Neuronal stem cell (in vitro differentiated cells): ENCODE data around the gene FAM200B.
A peak's percentile ranks its signal among the peaks of the same experiment; 100 is the strongest.

Experiments
- DNase-seq: peaks from one replicate; pipeline ENCODE4 v3.0.0-alpha.2; 2013; ENCODE audit warnings: low spot score
- H2AFZ ChIP-seq: one replicate; pipeline ENCODE4 v1.6.1; 2013; ENCODE audit warnings: mild to moderate bottlenecking, low read length, inconsistent platforms
- H2AK5ac ChIP-seq: 2 replicates; pipeline ENCODE4 v1.6.1; 2013; ENCODE audit warnings: low read depth, mild to moderate bottlenecking, inconsistent platforms, low read length, moderate library complexity, mixed read lengths
- H2BK120ac ChIP-seq: 2 replicates; pipeline ENCODE4 v1.6.1; 2013; ENCODE audit warnings: low read depth, mild to moderate bottlenecking, inconsistent platforms, low read length, moderate library complexity, mixed read lengths
- H2BK12ac ChIP-seq: one replicate; pipeline ENCODE4 v1.6.1; 2013; ENCODE audit warnings: low read length, inconsistent platforms
- H2BK15ac ChIP-seq: 2 replicates; pipeline ENCODE4 v1.6.1; 2013; ENCODE audit warnings: mild to moderate bottlenecking, low read length, inconsistent platforms, mixed read lengths
- H2BK5ac ChIP-seq: one replicate; pipeline ENCODE4 v1.6.1; 2013; ENCODE audit warnings: inconsistent platforms, mild to moderate bottlenecking, low read length, moderate library complexity
- H3K14ac ChIP-seq: one replicate; pipeline ENCODE4 v1.6.1; 2013; ENCODE audit warnings: low read length, inconsistent platforms
- H3K18ac ChIP-seq: 2 replicates; pipeline ENCODE4 v1.6.1; 2013; ENCODE audit warnings: low read length, inconsistent platforms
- H3K23ac ChIP-seq: 2 replicates; pipeline ENCODE4 v1.6.1; 2013; ENCODE audit warnings: low read depth, mild to moderate bottlenecking, mixed read lengths, low read length, inconsistent platforms; ENCODE audit not compliant: poor library complexity
- H3K27ac ChIP-seq: replicated peaks from 3 replicates; pipeline ENCODE4 v1.5.1; 2013; ENCODE audit warnings: low read length, inconsistent platforms
- H3K27me3 ChIP-seq, 3 experiments: 2 replicates each; pipeline ENCODE4 v1.6.1; 2013; ENCODE audit warnings: low read length in 3 of 3, mild to moderate bottlenecking in 2 of 3, inconsistent platforms in 1 of 3, low read depth in 1 of 3, mixed read lengths in 1 of 3, moderate library complexity in 1 of 3; ENCODE audit not compliant: control insufficient read depth in 3 of 3, insufficient read depth in 3 of 3
- H3K36me3 ChIP-seq, 2 donors: replicated peaks in 1 of 2; 2 replicates each; pipeline ENCODE4 v1.6.1; 2013; ENCODE audit warnings: low read length in 2 of 2; ENCODE audit not compliant: control insufficient read depth in 2 of 2, insufficient read depth in 2 of 2
- H3K4ac ChIP-seq: 2 replicates; pipeline ENCODE4 v1.6.1; 2013; ENCODE audit warnings: inconsistent platforms, mild to moderate bottlenecking, low read length, moderate library complexity
- H3K4me1 ChIP-seq, 2 donors: 1 replicate in 1 of 2; 2 replicates in 1 of 2; pipeline ENCODE4 v1.6.1; 2013; ENCODE audit warnings: low read length in 2 of 2, low read depth in 1 of 2; ENCODE audit not compliant: control insufficient read depth in 2 of 2, insufficient read depth in 1 of 2
- H3K4me2 ChIP-seq: one replicate; pipeline ENCODE4 v1.6.1; 2013; ENCODE audit warnings: mild to moderate bottlenecking, low read length, inconsistent platforms; ENCODE audit not compliant: insufficient read depth, poor library complexity, severe bottlenecking
- H3K4me3 ChIP-seq, 2 donors: 2 replicates each; pipeline ENCODE4 v1.5.1; 2013; ENCODE audit warnings: low read length in 2 of 2, mild to moderate bottlenecking in 2 of 2, inconsistent platforms in 1 of 2, moderate library complexity in 1 of 2
- H3K79me1 ChIP-seq: one replicate; pipeline ENCODE4 v1.6.1; 2013; ENCODE audit warnings: low read depth, mild to moderate bottlenecking, inconsistent platforms, low read length, moderate library complexity
- H3K9ac ChIP-seq: one replicate; pipeline ENCODE4 v1.6.1; 2013; ENCODE audit warnings: mild to moderate bottlenecking, low read depth, low read length, inconsistent platforms; ENCODE audit not compliant: poor library complexity
- H3K9me3 ChIP-seq, 2 donors: replicated peaks in 1 of 2; 2 replicates each; pipeline versions ENCODE3 to v1.6.1; 2013; ENCODE audit warnings: low read length in 2 of 2, mild to moderate bottlenecking in 2 of 2, inconsistent platforms in 1 of 2, low read depth in 1 of 2, mixed read lengths in 1 of 2, moderate library complexity in 1 of 2; ENCODE audit not compliant: control insufficient read depth in 2 of 2, insufficient read depth in 1 of 2
- H4K8ac ChIP-seq: one replicate; pipeline ENCODE4 v1.6.1; 2013; ENCODE audit warnings: low read depth, mild to moderate bottlenecking, inconsistent platforms, low read length, moderate library complexity
- H4K91ac ChIP-seq: one replicate; pipeline ENCODE4 v1.6.1; 2013; ENCODE audit warnings: low read length, low read depth, mild to moderate bottlenecking, inconsistent platforms; ENCODE audit not compliant: poor library complexity
- WGBS, 2 donors: extraction: QIAGEN DNeasy Blood & Tissue Kit; methylation state at CpG; one replicate each; pipeline ENCODE4 v1.1.7; 2013; ENCODE audit warnings: missing lambda C conversion rate in 2 of 2, mixed read lengths in 1 of 2; ENCODE audit not compliant: insufficient read length in 2 of 2, insufficient replicate concordance in 1 of 2; ENCODE audit errors: extremely low coverage in 2 of 2; 5-methylcytosine and 5-hydroxymethylcytosine counted together

The FAM200B gene

GRCh38 chr4:15655223-15656037, 26.2 kb upstream of the FAM200B start, which contains the start of gene FBXL5:
TSS of gene FBXL5 (minus strand) at chr4:15655357. CDS start at chr4:15655287, 70 bp downstream.
- peak within 1 kb of the TSS; percentile 88 for H3K4me3 ChIP-seq
- peak within 1 kb of the TSS; percentile 72 for H3K4me2 ChIP-seq
- H2BK15ac ChIP-seq: peak within 1 kb of the TSS; percentile 13
- peak within 1 kb of the TSS; percentile 100 for H3K9ac ChIP-seq
- peak within 1 kb of the TSS; percentile 98 for H3K18ac ChIP-seq
- H3K23ac ChIP-seq: peak within 1 kb of the TSS; percentile 100
- peak within 1 kb of the TSS; percentile 81 for H2AK5ac ChIP-seq
- H3K4ac ChIP-seq: peak within 1 kb of the TSS; percentile 26
- H3K27ac ChIP-seq: peak within 1 kb of the TSS; percentile 95
- H2BK5ac ChIP-seq: peak within 1 kb of the TSS; percentile 95
- H4K8ac ChIP-seq: peak within 1 kb of the TSS; percentile 94
- H3K79me1 ChIP-seq: peaks cover 4% of the 10 kb centered on the region
- no peak within 1 kb of the TSS for H2BK12ac ChIP-seq
- no peaks in the 10 kb centered on the region for H3K9me3 ChIP-seq
- peaks cover 2 to 40% of the 10 kb centered on the region in 2 donors for H3K36me3 ChIP-seq
- peak within 1 kb of the TSS; percentile 65 for H3K14ac ChIP-seq
- DNase-seq: peak; percentile 85
- no peaks in the 10 kb centered on the region for H3K27me3 ChIP-seq
- peaks cover 6% of the 10 kb centered on the region in 2 donors for H3K4me1 ChIP-seq
- WGBS, 2 donors: no CpG with 5 or more reads among the region's 85 CpGs
- peak within 1 kb of the TSS; percentile 92 for H2AFZ ChIP-seq
- peak within 1 kb of the TSS; percentile 1 for H4K91ac ChIP-seq
- H2BK120ac ChIP-seq: peak within 1 kb of the TSS; percentile 88

- peak; percentile 18 for DNase-seq
- WGBS, 2 donors: no CpG with 5 or more reads among the region's 12 CpGs
- Histone ChIP-seq H3K14ac (no peak overlapping the region), H2BK12ac (no peak overlapping the region), H3K4ac (peak overlapping the region; percentile 26), H2BK5ac (peak overlapping the region; percentile 95), H2BK15ac (peak overlapping the region; percentile 13), H2BK120ac (no peak overlapping the region), H3K4me3 (peak overlapping the region in 1 of 2 donors; percentile 71), H3K23ac (no peak overlapping the region), H3K27me3 (no peaks in the 10 kb centered on the region), H3K9ac (no peak overlapping the region), H3K4me1 (peaks cover 6% of the 10 kb centered on the region in 2 donors), H3K18ac (peak overlapping the region; percentile 51), H3K79me1 (peaks cover 4% of the 10 kb centered on the region), H3K9me3 (no peaks in the 10 kb centered on the region), H4K8ac (no peak overlapping the region), H3K36me3 (peaks cover 2 to 41% of the 10 kb centered on the region in 2 donors), H2AFZ (peak overlapping the region; percentile 89), H2AK5ac (peak overlapping the region; percentile 23), H3K27ac (peak overlapping the region; percentile 95), H3K4me2 (peak overlapping the region; percentile 55), H4K91ac (peak overlapping the region; percentile 1)
These were observed 25.6 kb upstream of the FAM200B start for GRCh38 chr4:15656038-15656470.

GRCh38 chr4:15657366-15657765, 24.3 kb upstream of the FAM200B start:
- no peak overlapping the region for H2BK15ac ChIP-seq
- H2BK5ac ChIP-seq: no peak overlapping the region
- peaks cover 6% of the 10 kb centered on the region in 2 donors for H3K4me1 ChIP-seq
- peaks cover 2 to 54% of the 10 kb centered on the region in 2 donors for H3K36me3 ChIP-seq
- H3K9ac ChIP-seq: no peak overlapping the region
- H4K8ac ChIP-seq: no peak overlapping the region
- DNase-seq: no peak
- H3K9me3 ChIP-seq: no peaks in the 10 kb centered on the region
- no peak overlapping the region for H2BK120ac ChIP-seq
- no peak overlapping the region for H3K27ac ChIP-seq
- no peak overlapping the region for H3K14ac ChIP-seq
- no peaks in the 10 kb centered on the region for H3K27me3 ChIP-seq
- no peak overlapping the region for H3K4me2 ChIP-seq
- H2AFZ ChIP-seq: no peak overlapping the region
- no peak overlapping the region for H2AK5ac ChIP-seq
- H3K18ac ChIP-seq: no peak overlapping the region
- peaks cover 4% of the 10 kb centered on the region for H3K79me1 ChIP-seq
- H3K23ac ChIP-seq: no peak overlapping the region
- no peak overlapping the region for H2BK12ac ChIP-seq
- H4K91ac ChIP-seq: no peak overlapping the region
- H3K4ac ChIP-seq: no peak overlapping the region
- H3K4me3 ChIP-seq: no peak overlapping the region

- H4K8ac ChIP-seq: no peak overlapping the region
- no peak overlapping the region for H3K4me2 ChIP-seq
- no peak overlapping the region for H3K14ac ChIP-seq
- H2BK120ac ChIP-seq: no peak overlapping the region
- no peak overlapping the region for H3K9ac ChIP-seq
- no peak overlapping the region for H2AK5ac ChIP-seq
- H3K27me3 ChIP-seq: no peaks in the 10 kb centered on the region
- H3K4me1 ChIP-seq: peaks cover 4 to 6% of the 10 kb centered on the region in 2 donors
- H3K4ac ChIP-seq: no peak overlapping the region
- no peak overlapping the region for H2BK12ac ChIP-seq
- H2BK5ac ChIP-seq: no peak overlapping the region
- H2BK15ac ChIP-seq: no peak overlapping the region
- H2AFZ ChIP-seq: no peak overlapping the region
- peaks cover 2 to 63% of the 10 kb centered on the region in 2 donors for H3K36me3 ChIP-seq
- H3K23ac ChIP-seq: no peak overlapping the region
- H3K9me3 ChIP-seq: no peaks in the 10 kb centered on the region
- H3K79me1 ChIP-seq: peaks cover 4% of the 10 kb centered on the region
- WGBS, 2 donors: no CpG with 5 or more reads among the region's 4 CpGs
- H3K4me3 ChIP-seq: no peak overlapping the region
- no peak overlapping the region for H4K91ac ChIP-seq
- H3K18ac ChIP-seq: no peak overlapping the region
- no peak for DNase-seq
- H3K27ac ChIP-seq: no peak overlapping the region
These were observed 23.4 kb upstream of the FAM200B start for GRCh38 chr4:15658136-15658770.
